ENCODE results near the gene MZF1.

The MZF1 gene

GRCh38 chr19:58550362-58551122 lies 22.6 kb downstream of the MZF1 start:
- TF ChIP-seq CTCF (IDR thresholded peaks at IDR 0.05): no peak
- Histone ChIP-seq H3K36me3 (peaks cover 73% of the 10 kb centered on the region), H3K4me3 (ENCODE audit: low read depth in 1 of 2, low read length in 1 of 2) (no peak overlapping the region), H3K27ac (peak overlapping the region; percentile 51), H3K27me3 (no peaks in the 10 kb centered on the region), H3K9me3 (no peaks in the 10 kb centered on the region), H3K4me1 (ENCODE audit: control insufficient read depth in 1 of 2, insufficient read depth in 1 of 2, low read depth in 1 of 2, low read length in 1 of 2) (peaks cover 30 to 38% of the 10 kb centered on the region in 2 experiments)

GRCh38 chr19:58549664-58550361 lies 23.3 kb downstream of the MZF1 start:
- no peaks in the 10 kb centered on the region for H3K9me3 ChIP-seq
- no peak for TF ChIP-seq CTCF (IDR thresholded peaks at IDR 0.05)
- peak overlapping the region; percentile 51 for H3K27ac ChIP-seq
- no peak overlapping the region for H3K4me3 ChIP-seq (ENCODE audit: low read depth in 1 of 2, low read length in 1 of 2)
- peaks cover 71% of the 10 kb centered on the region for H3K36me3 ChIP-seq
- H3K27me3 ChIP-seq: no peaks in the 10 kb centered on the region
- peaks cover 32 to 40% of the 10 kb centered on the region in 2 experiments for H3K4me1 ChIP-seq (ENCODE audit: control insufficient read depth in 1 of 2, insufficient read depth in 1 of 2, low read depth in 1 of 2, low read length in 1 of 2)

GRCh38 chr19:58548859-58549663 lies 24.1 kb downstream of the MZF1 start:
- Histone ChIP-seq H3K4me1 (ENCODE audit: control insufficient read depth in 1 of 2, insufficient read depth in 1 of 2, low read depth in 1 of 2, low read length in 1 of 2) (peaks cover 26 to 34% of the 10 kb centered on the region in 2 experiments), H3K27ac (peak overlapping the region; percentile 51), H3K36me3 (peaks cover 70% of the 10 kb centered on the region)

GRCh38 chr19:58547323-58548312 lies 25.5 kb downstream of the MZF1 start:
- H3K9me3 ChIP-seq: no peaks in the 10 kb centered on the region
- peaks cover 2% of the 10 kb centered on the region for H3K27me3 ChIP-seq
- no peak for TF ChIP-seq CTCF (IDR thresholded peaks at IDR 0.05)
- no peak overlapping the region for H3K4me3 ChIP-seq (ENCODE audit: low read depth in 1 of 2, low read length in 1 of 2)
- peaks cover 55% of the 10 kb centered on the region for H3K36me3 ChIP-seq
- peak overlapping the region; percentile 100 for H3K27ac ChIP-seq
- H3K4me1 ChIP-seq (ENCODE audit: control insufficient read depth in 1 of 2, insufficient read depth in 1 of 2, low read depth in 1 of 2, low read length in 1 of 2): peaks cover 27 to 32% of the 10 kb centered on the region in 2 experiments

More at GRCh38 chr19:58548859-58549663, 24.1 kb downstream of the MZF1 start:
- Histone ChIP-seq H3K27me3 (no peaks in the 10 kb centered on the region), H3K4me3 (ENCODE audit: low read depth in 1 of 2, low read length in 1 of 2) (no peak overlapping the region), H3K9me3 (no peaks in the 10 kb centered on the region)
- TF ChIP-seq CTCF (IDR thresholded peaks at IDR 0.05): no peak
